Aorta (tissue), 5 donors: ENCODE measurements around the gene TCOF1. TPM values are rescaled to one million over a fixed set of nuclear protein-coding genes. Genes with fewer than 3 reads are reported as not detected.

Experiments
- ATAC-seq: fragments of 200-7000 bp; cut with Tn5 transposase; one replicate; pipeline ENCODE4 v1.9.1; 2022; ENCODE audit warnings: moderate library complexity; ENCODE audit not compliant: low FRiP score
- DNase-seq, 2 donors: peaks; one replicate each; pipeline ENCODE4 v3.0.0-alpha.2; 2020
- H3K27ac ChIP-seq, 2 donors: one replicate each; pipeline ENCODE4 v1.5.1; 2013; ENCODE audit warnings: low read length in 2 of 2, mild to moderate bottlenecking in 2 of 2, moderate library complexity in 2 of 2, control low read depth in 1 of 2, inconsistent platforms in 1 of 2, low read depth in 1 of 2
- H3K27me3 ChIP-seq, 2 donors: one replicate each; pipeline ENCODE4 v1.6.1; 2013; ENCODE audit warnings: control low read depth in 1 of 2, low read length in 1 of 2, mild to moderate bottlenecking in 1 of 2, moderate library complexity in 1 of 2; ENCODE audit not compliant: insufficient read depth in 2 of 2, control insufficient read depth in 1 of 2
- H3K36me3 ChIP-seq, 2 donors: one replicate each; pipeline ENCODE4 v1.6.1; 2013; ENCODE audit warnings: control low read depth in 1 of 2, low read length in 1 of 2, mild to moderate bottlenecking in 1 of 2; ENCODE audit not compliant: insufficient read depth in 2 of 2, control insufficient read depth in 1 of 2
- H3K4me1 ChIP-seq, 2 donors: one replicate each; pipeline ENCODE4 v1.6.1; 2013; ENCODE audit warnings: low read length in 2 of 2, control low read depth in 1 of 2, mild to moderate bottlenecking in 1 of 2, moderate library complexity in 1 of 2; ENCODE audit not compliant: insufficient read depth in 2 of 2, control insufficient read depth in 1 of 2
- H3K4me3 ChIP-seq, 2 donors: one replicate each; pipeline ENCODE4 v1.5.1; 2013; ENCODE audit warnings: low read length in 2 of 2, control low read depth in 1 of 2, mild to moderate bottlenecking in 1 of 2
- H3K9me3 ChIP-seq: one replicate; pipeline ENCODE4 v1.6.1; 2013; ENCODE audit warnings: mild to moderate bottlenecking, low read length; ENCODE audit not compliant: control insufficient read depth
- WGBS, 2 donors: extraction: QIAGEN DNeasy Blood & Tissue Kit; methylation state at CpG; one replicate each; pipeline ENCODE4 v1.1.7; 2013; 5-methylcytosine and 5-hydroxymethylcytosine counted together
- intact Hi-C, 2 donors: fragments of 100-400 bp; cut with DNase I; formaldehyde crosslinking; loops; one replicate each; pipeline versions ENCODE4 v1.14.2 to v1.15.0; 2022
- polyA plus RNA-seq, 2 donors: library from polyadenylated mRNA; stranded (reverse); fragments of 200-250 nt; gene quantifications; one replicate each; pipeline ENCODE4 v1.2.3, GENCODE V29; 2013
- total RNA-seq, 2 donors: library from RNA; stranded (reverse); fragmentation: NEBNext Ultra II Directional; extraction: Animal tissue kit (Norgen Biotek cat#: 25700); gene quantifications; one replicate each; pipeline ENCODE4 v1.2.1, GENCODE V29; 2021
- donor health status: healthy with polysubstance abuse.
- donor health status: Bipolar disorder and iron deficiency.
- donor health status: DM: no; HTN: no; CAD: no.
- donor health status: DM: no; HTN: no; CAD: no.
- donor health status: DM: yes; HTN: yes; CAD: no.

TCOF1 gene
- total and polyA plus RNA-seq, 4 donors = 8.0 to 31.9 (median 27.0) TPM

DNA sequence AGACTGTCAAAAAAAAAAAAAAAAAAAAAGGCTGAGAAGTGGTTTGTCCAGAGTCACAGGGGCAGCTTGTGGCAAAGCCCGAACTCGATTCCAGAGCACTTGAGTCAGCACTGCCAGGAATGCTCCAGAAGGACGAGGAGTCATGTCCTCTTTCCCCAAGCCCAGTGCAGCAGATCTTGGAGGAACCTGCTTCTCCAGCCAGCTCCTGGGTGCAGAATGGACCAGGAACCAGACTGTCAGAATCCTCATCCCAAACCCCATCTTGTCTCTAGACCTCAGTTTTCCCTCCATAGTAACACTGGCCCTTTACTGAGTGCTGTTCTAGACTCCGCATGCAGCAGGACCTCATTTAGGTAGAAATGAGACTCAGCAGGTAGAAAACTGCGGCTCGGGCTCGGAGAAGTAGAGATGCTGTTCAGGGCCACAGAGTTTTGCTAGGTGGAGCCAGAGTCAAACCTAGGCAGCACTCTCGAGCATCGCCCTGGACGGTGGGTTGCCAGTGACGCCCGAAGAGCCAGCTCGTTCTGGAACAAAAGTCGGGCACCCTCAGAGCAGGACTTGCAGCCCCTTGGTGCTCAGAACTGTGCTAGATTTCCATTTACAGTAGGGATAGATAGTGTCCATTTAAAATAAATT lies 39.8 kb downstream of the TCOF1 start:
- H3K27ac ChIP-seq = no peak overlapping the region
- no peak for DNase-seq
- no peaks in the 10 kb centered on the region for H3K4me1 ChIP-seq
- ATAC-seq = no peak
- WGBS, 2 donors = 84 to 85% methylated on average over 14 of the region's 14 CpGs
- peaks cover 4 to 11% of the 10 kb centered on the region in 2 donors for H3K36me3 ChIP-seq
- H3K27me3 ChIP-seq = no peaks in the 10 kb centered on the region
- H3K4me3 ChIP-seq = no peak overlapping the region
- no peaks in the 10 kb centered on the region for H3K9me3 ChIP-seq
- intact Hi-C loops = no loop called here

DNA sequence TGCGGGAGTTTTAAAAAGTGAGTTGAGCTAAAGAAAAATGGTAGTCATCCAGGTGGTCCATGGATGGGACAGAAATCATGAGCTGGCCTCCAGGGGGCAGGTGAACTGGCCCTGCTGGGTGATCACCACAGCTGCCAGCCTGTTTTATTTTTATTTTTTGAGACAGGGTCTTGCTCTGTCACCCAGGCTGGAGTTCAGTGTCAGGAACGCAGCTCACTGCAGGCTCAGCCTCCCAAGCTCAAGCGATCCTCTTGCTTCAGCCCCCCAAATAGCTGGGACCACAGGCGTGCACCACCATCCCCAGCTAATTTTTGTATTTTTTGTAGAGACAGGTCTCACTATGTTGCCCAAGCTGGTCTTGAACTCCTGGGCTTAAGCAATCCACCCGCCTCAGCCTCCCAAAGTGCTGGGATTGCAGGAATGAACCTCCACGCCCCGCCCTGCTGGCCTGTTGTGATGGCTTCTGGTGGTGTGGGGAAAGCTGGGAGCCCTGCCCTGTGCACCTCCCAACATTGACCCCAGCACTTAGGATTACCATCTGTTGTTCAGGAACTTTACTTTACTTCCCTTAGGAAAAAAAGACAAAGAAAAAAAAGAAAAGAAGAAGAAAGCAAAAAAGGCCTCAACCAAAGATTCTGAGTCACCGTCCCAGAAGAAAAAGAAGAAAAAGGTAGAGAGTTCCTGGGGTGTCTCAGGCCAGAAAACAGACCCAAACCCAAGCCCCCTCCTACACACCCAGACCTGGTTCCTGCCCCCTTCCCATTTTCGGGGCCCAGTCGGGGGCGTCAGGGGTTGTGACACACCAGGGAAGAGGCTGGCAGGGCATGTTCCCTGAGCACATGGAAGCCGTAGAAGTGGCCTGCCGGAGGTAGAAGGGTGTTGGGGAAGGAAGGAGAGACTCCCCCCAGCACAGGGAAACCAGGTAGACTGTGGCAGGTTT lies 40.6 kb downstream of the TCOF1 start:
- H3K9me3 ChIP-seq = no peaks in the 10 kb centered on the region
- H3K4me3 ChIP-seq = no peak overlapping the region
- ATAC-seq = no peak
- intact Hi-C loops = no loop called here
- no peak overlapping the region for H3K27ac ChIP-seq
- H3K4me1 ChIP-seq = no peaks in the 10 kb centered on the region
- no peak for DNase-seq
- WGBS, 2 donors = 89 to 93% methylated on average over 13 of the region's 13 CpGs
- H3K36me3 ChIP-seq = peaks cover 0 to 9% of the 10 kb centered on the region in 2 donors
- no peaks in the 10 kb centered on the region for H3K27me3 ChIP-seq

DNA sequence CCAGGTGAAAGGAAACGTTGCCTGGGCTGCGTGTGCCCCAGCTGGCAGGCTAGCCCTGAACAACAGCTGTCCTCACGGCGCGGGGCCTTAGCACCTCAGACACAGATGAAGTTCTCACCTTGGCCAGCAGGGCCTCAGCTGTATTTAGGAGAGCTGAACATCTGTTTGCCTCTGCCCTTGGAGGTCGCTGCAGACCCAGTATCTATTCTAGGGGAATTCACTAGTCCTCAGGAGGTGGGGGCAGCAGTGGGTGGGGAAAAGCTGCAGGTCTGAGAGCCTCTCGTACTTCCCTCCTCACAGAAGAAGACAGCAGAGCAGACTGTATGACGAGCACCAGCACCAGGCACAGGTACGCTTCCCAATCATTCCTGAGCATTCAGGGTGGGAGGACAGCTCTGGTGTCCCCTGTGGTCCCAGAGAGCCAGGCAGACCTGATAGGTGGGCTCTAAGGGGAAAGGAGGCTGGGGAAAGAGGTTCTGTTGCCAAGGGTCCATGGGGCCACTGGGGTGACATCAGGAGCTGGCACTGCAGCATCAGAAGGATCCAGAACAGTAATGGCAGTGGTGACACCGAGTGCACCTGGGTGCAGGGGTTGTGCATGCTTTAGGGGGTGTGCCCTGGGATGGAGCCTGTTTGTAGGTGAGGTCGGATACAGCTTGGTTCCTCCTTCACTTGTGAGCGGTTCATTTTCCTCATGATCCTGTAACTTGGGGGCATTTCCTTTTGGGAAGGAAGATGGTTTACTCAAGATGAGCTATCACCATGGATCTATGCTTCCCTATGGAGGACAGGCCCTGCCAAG lies 41.4 kb downstream of the TCOF1 start:
- no peaks in the 10 kb centered on the region for H3K27me3 ChIP-seq
- peak in 1 of 2 donors; percentile 38 for DNase-seq
- H3K4me3 ChIP-seq = no peak overlapping the region
- H3K4me1 ChIP-seq = no peaks in the 10 kb centered on the region
- intact Hi-C loops = no loop called here
- no peaks in the 10 kb centered on the region for H3K9me3 ChIP-seq
- peaks cover 0 to 5% of the 10 kb centered on the region in 2 donors for H3K36me3 ChIP-seq
- ATAC-seq = no peak
- no peak overlapping the region for H3K27ac ChIP-seq
- WGBS, 2 donors = 82 to 85% methylated on average over 12 of the region's 12 CpGs

GRCh38 chr5:150399524-150400211 lies 42.2 kb downstream of the TCOF1 start:
- intact Hi-C loops = no loop called here
- Histone ChIP-seq H3K36me3 (peaks cover 0 to 5% of the 10 kb centered on the region in 2 donors), H3K27me3 (no peaks in the 10 kb centered on the region), H3K27ac (no peak overlapping the region), H3K9me3 (no peaks in the 10 kb centered on the region), H3K4me1 (no peaks in the 10 kb centered on the region), H3K4me3 (no peak overlapping the region)
- ATAC-seq (no peak), DNase-seq (peak in 1 of 2 donors; percentile 38)
- WGBS, 2 donors = 82 to 84% methylated on average over 11 of the region's 11 CpGs

DNA sequence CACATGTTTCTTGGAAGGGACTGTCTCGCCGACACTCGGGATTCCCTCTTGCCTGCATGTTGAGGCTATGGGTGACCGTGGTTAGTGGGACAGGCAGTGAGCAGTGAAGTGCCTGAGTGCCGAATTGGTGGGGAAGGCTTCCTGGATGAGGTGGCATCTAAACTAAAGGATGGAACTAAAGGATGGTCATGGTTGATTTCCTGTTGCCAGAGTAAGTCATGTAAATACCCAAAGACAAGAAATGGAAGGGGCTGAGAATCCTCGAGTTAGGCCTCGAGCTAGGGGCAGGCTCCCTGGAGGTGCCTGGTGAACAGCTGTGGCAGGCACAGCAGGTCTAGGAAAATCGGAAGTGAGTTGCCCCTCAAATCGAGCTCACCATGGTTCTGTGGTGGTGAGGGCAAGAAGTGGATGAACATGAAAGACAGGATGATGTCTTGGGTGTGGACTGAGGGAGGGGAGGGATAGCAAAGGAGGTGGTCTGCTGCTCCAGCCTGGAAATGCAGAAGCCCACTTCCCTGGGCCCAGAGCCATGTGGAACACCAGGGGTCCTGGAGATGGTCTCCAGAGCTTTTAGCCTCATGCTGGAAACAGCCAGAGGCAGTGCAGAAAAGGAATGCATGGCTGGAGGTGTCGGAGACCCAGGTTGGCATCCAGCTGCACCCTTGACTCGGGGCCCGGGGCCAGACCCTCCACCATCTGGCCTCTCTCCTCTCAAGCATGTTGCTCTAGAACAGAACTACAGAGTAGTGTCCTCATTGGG lies 43.0 kb downstream of the TCOF1 start:
- peaks cover 0 to 5% of the 10 kb centered on the region in 2 donors for H3K36me3 ChIP-seq
- H3K4me1 ChIP-seq = no peaks in the 10 kb centered on the region
- no peak overlapping the region for H3K4me3 ChIP-seq
- ATAC-seq (no peak), DNase-seq (peak in 1 of 2 donors; percentile 40)
- intact Hi-C loops = no loop called here
- no peak overlapping the region for H3K27ac ChIP-seq
- WGBS, 2 donors = 85 to 87% methylated on average over 12 of the region's 12 CpGs
- H3K27me3 ChIP-seq = no peaks in the 10 kb centered on the region
- no peaks in the 10 kb centered on the region for H3K9me3 ChIP-seq

GRCh38 chr5:150401076-150401375 lies 43.5 kb downstream of the TCOF1 start:
- H3K4me1 ChIP-seq = no peaks in the 10 kb centered on the region
- H3K27ac ChIP-seq = no peak overlapping the region
- H3K27me3 ChIP-seq = no peaks in the 10 kb centered on the region
- intact Hi-C loops = no loop called here
- ATAC-seq = no peak
- peak in 1 of 2 donors; percentile 19 for DNase-seq
- 52 to 58% methylated on average over 3 of the region's 3 CpGs for WGBS, 2 donors
- no peaks in the 10 kb centered on the region for H3K9me3 ChIP-seq
- H3K36me3 ChIP-seq = peaks cover 0 to 5% of the 10 kb centered on the region in 2 donors
- H3K4me3 ChIP-seq = no peak overlapping the region

DNA sequence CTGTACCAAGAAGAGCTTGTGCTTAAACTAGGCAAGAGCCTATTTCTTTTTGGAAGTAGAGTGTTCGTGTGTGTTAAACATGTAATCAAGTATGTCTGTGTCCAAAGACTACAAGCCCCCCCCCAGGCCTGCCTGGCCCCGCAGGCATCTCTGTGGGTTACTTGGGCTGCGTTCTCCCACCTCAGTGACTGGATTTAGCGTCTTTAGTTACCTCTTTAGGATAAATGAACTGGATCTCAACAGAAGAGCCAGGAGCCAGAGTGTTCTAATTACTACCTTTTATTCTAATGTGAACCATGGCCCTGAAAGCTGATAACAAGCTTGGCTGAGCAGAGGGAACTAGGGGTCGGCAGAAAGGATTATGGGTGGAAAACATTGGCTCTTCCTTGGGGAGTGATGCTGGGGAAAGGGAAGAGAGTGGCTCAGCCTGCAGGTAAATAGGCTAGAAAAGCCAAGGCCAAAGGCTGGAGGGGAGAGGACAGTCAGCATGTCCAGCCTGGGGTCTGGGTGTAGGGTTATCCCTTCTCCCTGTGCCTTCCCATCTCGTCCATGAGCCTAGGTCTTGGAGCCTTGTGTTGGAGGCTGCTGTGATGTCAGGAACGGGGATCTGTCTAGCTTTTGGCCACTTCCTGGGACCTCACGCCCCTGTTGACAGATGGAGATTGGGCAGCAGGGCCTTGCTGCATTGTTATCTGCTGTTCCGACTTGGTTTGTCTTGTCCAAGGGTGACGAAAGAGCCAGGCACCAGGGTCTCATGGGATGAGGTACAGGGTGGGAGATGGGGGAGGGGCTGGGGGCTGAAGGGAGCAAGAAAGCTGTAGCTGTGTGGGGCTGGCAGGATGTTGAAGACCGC lies 44.1 kb downstream of the TCOF1 start:
- no peak overlapping the region for H3K27ac ChIP-seq
- H3K9me3 ChIP-seq = no peaks in the 10 kb centered on the region
- no peaks in the 10 kb centered on the region for H3K4me1 ChIP-seq
- H3K27me3 ChIP-seq = no peaks in the 10 kb centered on the region
- no peak overlapping the region for H3K4me3 ChIP-seq
- peak in 1 of 2 donors; percentile 37 for DNase-seq
- intact Hi-C loops = no loop called here
- 78% methylated on average over 11 of the region's 11 CpGs for WGBS, 2 donors
- no peak for ATAC-seq
- peaks cover 0 to 5% of the 10 kb centered on the region in 2 donors for H3K36me3 ChIP-seq
